ENCODE results near the gene TCF4.

The TCF4 gene

DNA sequence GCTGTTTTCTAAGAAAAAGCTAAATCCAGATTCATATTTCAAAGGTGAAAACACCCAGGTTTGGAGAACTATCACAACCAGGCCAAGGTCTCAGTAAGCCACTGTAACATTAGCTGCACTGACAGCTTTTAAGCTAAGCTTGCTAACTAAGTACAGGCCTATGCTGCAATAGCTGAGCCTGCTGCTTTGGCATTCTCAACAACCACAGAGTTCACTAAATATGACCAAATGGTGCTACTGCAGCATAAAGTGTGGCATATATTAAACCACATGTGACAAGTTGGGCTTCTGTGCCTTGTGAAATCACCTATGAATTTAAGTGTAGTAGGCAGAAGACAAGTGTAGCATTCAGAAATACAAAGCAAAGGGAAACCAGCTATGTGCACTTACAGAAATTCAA, 206.7 kb downstream of the TCF4 start:
- no peak overlapping the region for H3K4me3 ChIP-seq (ENCODE audit: low read depth, low read length)
- TF ChIP-seq, protein P1, sequence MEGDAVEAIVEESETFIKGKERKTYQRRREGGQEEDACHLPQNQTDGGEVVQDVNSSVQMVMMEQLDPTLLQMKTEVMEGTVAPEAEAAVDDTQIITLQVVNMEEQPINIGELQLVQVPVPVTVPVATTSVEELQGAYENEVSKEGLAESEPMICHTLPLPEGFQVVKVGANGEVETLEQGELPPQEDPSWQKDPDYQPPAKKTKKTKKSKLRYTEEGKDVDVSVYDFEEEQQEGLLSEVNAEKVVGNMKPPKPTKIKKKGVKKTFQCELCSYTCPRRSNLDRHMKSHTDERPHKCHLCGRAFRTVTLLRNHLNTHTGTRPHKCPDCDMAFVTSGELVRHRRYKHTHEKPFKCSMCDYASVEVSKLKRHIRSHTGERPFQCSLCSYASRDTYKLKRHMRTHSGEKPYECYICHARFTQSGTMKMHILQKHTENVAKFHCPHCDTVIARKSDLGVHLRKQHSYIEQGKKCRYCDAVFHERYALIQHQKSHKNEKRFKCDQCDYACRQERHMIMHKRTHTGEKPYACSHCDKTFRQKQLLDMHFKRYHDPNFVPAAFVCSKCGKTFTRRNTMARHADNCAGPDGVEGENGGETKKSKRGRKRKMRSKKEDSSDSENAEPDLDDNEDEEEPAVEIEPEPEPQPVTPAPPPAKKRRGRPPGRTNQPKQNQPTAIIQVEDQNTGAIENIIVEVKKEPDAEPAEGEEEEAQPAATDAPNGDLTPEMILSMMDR (IDR thresholded peaks at IDR 0.05; ENCODE audit: low read depth, low read length, missing control alignments), result no peak
- no peak for DNase-seq (ENCODE audit: low read depth)

DNA sequence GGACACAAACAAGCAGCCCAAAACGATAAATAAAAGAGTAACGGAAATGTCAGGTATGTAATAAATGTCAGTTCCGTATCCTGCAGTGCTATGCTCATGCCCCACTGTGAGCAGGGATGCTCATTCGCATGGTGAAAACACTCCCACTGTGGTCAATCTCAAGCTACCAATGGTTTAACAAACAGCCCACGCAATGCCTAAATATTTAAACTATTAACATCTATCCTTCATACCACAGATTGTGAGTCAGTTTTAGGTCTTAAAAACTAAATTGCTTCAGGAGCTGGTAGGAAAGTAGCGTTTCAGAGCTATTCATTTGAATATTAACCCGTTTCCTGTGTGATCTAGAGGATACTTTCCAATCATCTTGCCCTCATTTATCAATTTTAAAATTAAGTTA, 207.4 kb downstream of the TCF4 start:
- DNase-seq (ENCODE audit: low read depth), result no peak
- H3K4me3 ChIP-seq (ENCODE audit: low read depth, low read length), result no peak overlapping the region
- TF ChIP-seq, protein P1 (IDR thresholded peaks at IDR 0.05; ENCODE audit: low read depth, low read length, missing control alignments), result no peak

DNA sequence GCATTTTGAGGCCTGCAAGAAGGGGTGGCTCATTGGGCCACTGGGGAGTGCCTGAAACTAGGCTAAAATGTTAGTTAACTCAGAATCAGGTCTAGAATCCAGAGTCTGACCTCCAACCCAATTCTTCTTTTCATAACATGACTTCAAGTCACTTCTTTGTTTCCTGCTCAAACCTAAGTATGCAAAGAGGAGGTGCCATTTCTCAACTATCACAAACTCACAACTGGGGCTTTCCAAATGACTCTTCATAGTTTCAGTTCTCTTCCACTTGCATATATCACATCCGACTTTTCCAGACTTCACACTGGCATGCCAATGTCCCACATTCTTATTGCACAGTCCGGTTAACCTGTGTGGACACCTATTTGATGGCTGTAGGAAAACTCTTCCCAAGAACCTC, 211.6 kb downstream of the TCF4 start:
- no peak overlapping the region for H3K4me3 ChIP-seq (ENCODE audit: low read depth, low read length)
- TF ChIP-seq, protein P1 (IDR thresholded peaks at IDR 0.05; ENCODE audit: low read depth, low read length, missing control alignments), result no peak
- peak; percentile 43 for DNase-seq (ENCODE audit: low read depth)

DNA sequence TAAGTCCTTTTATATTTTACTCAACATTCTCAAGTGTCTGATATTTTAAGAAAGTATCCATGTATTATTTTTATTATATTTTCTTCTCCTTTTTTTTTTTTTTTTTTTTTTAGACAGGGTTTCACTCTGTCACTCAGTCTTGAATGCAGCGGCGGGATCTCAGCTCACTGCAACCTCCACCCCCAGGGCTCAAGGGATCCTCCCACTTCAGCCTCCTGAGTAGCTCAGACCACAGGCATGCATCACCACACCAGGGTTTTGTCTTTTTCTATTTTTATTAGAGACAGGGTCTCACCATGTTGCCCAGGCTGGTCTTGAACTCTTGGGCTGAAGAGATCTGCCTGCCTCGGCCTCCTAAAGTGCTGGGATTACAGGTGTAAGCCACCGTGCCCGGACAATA, 212.1 kb downstream of the TCF4 start:
- DNase-seq (ENCODE audit: low read depth), result no peak
- TF ChIP-seq, protein P1 (IDR thresholded peaks at IDR 0.05; ENCODE audit: low read depth, low read length, missing control alignments), result no peak
- H3K4me3 ChIP-seq (ENCODE audit: low read depth, low read length), result no peak overlapping the region

DNA sequence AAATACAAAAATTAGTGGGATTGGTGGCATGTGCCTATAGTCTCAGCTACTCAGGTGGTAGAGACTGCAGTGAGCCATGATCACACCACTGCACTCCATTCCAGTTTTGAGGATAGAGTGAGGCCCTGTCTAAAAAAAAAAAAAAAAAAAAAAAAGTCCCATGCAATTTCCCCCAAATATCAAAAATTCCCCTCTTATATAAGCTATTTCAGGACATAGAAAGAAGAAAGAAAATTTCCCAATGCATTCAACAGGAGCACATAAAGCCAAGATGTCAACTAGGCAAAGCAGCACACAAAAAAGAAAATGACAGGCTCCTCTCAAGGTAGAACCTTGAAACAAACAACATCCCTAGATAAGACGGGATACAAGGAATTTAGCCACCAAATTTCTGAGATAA, 213.3 kb downstream of the TCF4 start:
- no peak overlapping the region for H3K4me3 ChIP-seq (ENCODE audit: low read depth, low read length)
- DNase-seq (ENCODE audit: low read depth), result no peak
- TF ChIP-seq, protein P1 (IDR thresholded peaks at IDR 0.05; ENCODE audit: low read depth, low read length, missing control alignments), result no peak

DNA sequence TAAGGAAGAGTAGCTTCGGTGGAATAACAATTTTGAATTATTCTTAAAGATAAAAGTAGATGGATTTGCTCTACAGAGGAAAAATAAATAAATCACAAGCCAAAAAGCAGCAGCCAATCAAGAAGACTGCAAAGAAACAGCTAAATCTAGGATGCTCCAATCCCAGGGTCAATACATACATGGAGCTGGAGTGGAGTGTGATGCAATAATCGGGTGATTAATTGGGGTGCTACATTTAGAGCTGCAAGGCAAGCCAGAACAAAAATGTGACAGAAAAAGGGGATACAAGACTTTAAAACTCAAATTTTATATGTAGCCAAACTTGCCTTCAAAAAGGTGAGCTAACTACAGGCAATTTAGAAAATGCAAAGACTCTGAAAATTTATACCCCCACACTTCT, 215.8 kb downstream of the TCF4 start:
- H3K4me3 ChIP-seq (ENCODE audit: low read depth, low read length), result no peak overlapping the region
- DNase-seq (ENCODE audit: low read depth), result no peak
- TF ChIP-seq, protein P1 (IDR thresholded peaks at IDR 0.05; ENCODE audit: low read depth, low read length, missing control alignments), result no peak

DNA sequence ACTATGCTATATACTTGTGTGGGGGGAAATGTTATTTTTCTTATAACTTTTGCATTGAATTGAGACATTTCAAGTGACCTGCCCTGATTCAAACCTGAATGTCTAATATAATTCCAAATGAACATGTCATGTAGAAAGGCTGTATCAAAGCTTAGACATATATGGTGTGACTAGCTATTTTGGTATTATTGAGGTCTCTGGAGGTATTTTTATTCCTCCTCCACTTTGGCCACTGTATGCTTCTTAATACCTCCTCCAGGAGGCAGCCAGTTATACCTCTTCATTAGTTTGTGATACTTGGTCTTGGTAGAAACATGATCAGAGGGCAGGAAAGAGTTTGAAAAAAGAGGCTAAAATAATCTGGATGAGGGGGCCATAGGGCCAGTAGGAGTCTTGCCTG, 217.1 kb downstream of the TCF4 start:
- TF ChIP-seq, protein P1 (IDR thresholded peaks at IDR 0.05; ENCODE audit: low read depth, low read length, missing control alignments), result no peak
- DNase-seq (ENCODE audit: low read depth), result no peak
- H3K4me3 ChIP-seq (ENCODE audit: low read depth, low read length), result no peak overlapping the region
